NCI-H1694 (cell line): ENCODE measurements around the gene RAB31.
"Not testable (repeated sequence)": the region's sequence is repeated elsewhere in the genome, so short reads cannot be mapped to it uniquely, and the experiment has no call there.

Source experiments
- DNase-seq: peaks from one replicate; lab custom pipeline; 2025; lab: John Stamatoyannopoulos, UW

The RAB31 gene

GRCh38 chr18:9890196-9890595 is 182.1 kb downstream of the RAB31 start:
- no peak for DNase-seq

- DNase-seq, result no peak
Observed at GRCh38 chr18:9890957-9891356, 182.9 kb downstream of the RAB31 start.

GRCh38 chr18:9891515-9891914 is 183.4 kb downstream of the RAB31 start:
- DNase-seq, result not testable (repeated sequence)

- DNase-seq, result no peak
Observed at GRCh38 chr18:9894454-9895068, 186.5 kb downstream of the RAB31 start.

- DNase-seq, result no peak
Observed at GRCh38 chr18:9897129-9897528, 189.0 kb downstream of the RAB31 start.

GRCh38 chr18:9897787-9898291 is 189.7 kb downstream of the RAB31 start:
- not testable (repeated sequence) for DNase-seq

GRCh38 chr18:9898792-9899549 is 190.9 kb downstream of the RAB31 start:
- DNase-seq, result no peak

GRCh38 chr18:9899550-9899930 is 191.4 kb downstream of the RAB31 start:
- DNase-seq, result not testable (repeated sequence)

GRCh38 chr18:9900699-9901098 is 192.6 kb downstream of the RAB31 start:
- DNase-seq, result no peak

- no peak for DNase-seq
Observed at GRCh38 chr18:9901377-9901776, 193.3 kb downstream of the RAB31 start.

- DNase-seq, result not testable (repeated sequence)
Observed at GRCh38 chr18:9902264-9902663, 194.2 kb downstream of the RAB31 start.

- DNase-seq, result no peak
Observed at GRCh38 chr18:9902832-9903231, 194.7 kb downstream of the RAB31 start.

GRCh38 chr18:9905401-9905922 is 197.4 kb downstream of the RAB31 start:
- DNase-seq, result no peak

- DNase-seq, result no peak
Observed at GRCh38 chr18:9906481-9906880, 198.4 kb downstream of the RAB31 start.

GRCh38 chr18:9907867-9908266 is 199.8 kb downstream of the RAB31 start:
- no peak for DNase-seq

- DNase-seq, result no peak
Observed at GRCh38 chr18:9910071-9910470, 202.0 kb downstream of the RAB31 start.

GRCh38 chr18:9910661-9911060 is 202.6 kb downstream of the RAB31 start:
- DNase-seq, result no peak

GRCh38 chr18:9911226-9911625 is 203.1 kb downstream of the RAB31 start:
- DNase-seq, result no peak
